K562 (cell line): ENCODE measurements around the gene PRR16. TPM values are rescaled to one million over a fixed set of nuclear protein-coding genes. Genes with fewer than 3 reads are reported as not detected.

Experiments
- ATAC-seq: fragments of 200-7000 bp; cut with Tn5 transposase; 3 replicates; pipeline ENCODE4 v1.9.1; 2020; ENCODE audit warnings: moderate library complexity
- BruUV-seq: library from RNA; stranded (reverse); fragments of 400-500 nt; replicated peaks from 2 replicates; lab custom pipeline; 2021; lab: Mats Ljungman, UMichigan
- CTCF ChIA-PET: fragments of 300-600 bp; formaldehyde crosslinking; extraction: SDS; loops from one replicate; lab custom pipeline; 2021; ENCODE audit warnings: low intra/inter-chr PET ratio; lab: Yijun Ruan, JAX
- POLR2A ChIA-PET: fragments of 300-600, 350-650 bp; sonication (Branson Sonifier 250); formaldehyde crosslinking; extraction: SDS; loops from one replicate; lab custom pipeline; 2021; ENCODE audit warnings: antibody characterized with exemption, inconsistent platforms; lab: Yijun Ruan, JAX
- DNase-seq, 4 experiments: peaks; one replicate each; pipeline versions ENCODE4 v3.0.0 to v3.0.0-alpha.2; 2011 to 2018; ENCODE audit warnings: low spot score in 3 of 4, mixed read lengths in 3 of 4; ENCODE audit errors: extremely low read depth in 1 of 4
- FAIRE-seq: peaks from 2 replicates; lab custom pipeline; 2011; peaks lifted over from hg19 to GRCh38; lab: Jason Lieb, UNC
- H2AFZ ChIP-seq: 2 replicates; pipeline ENCODE4 v1.6.0; 2011; ENCODE audit warnings: low read depth, low read length, control low read depth, inconsistent platforms
- H3K27ac ChIP-seq: fragments of 200-600 bp; 3 replicates; pipeline ENCODE4 v1.8.0; 2011; ENCODE audit warnings: low read depth, mild to moderate bottlenecking, control low read depth, inconsistent platforms, low read length, moderate library complexity, mixed read lengths; ENCODE audit errors: extremely low read depth
- H3K27me3 ChIP-seq, 2 experiments: fragments of 300-600 bp in 1 of 2; 2 replicates in 1 of 2; 3 replicates in 1 of 2; pipeline versions ENCODE4 v1.6.0 to v1.8.0; 2011; ENCODE audit warnings: inconsistent platforms in 2 of 2, low read length in 2 of 2, mild to moderate bottlenecking in 1 of 2, mixed read lengths in 1 of 2, moderate library complexity in 1 of 2; ENCODE audit not compliant: control insufficient read depth in 2 of 2, insufficient read depth in 2 of 2
- H3K36me3 ChIP-seq: fragments of 300-600 bp; 3 replicates; pipeline ENCODE4 v1.8.0; 2011; ENCODE audit warnings: mild to moderate bottlenecking, low read length, inconsistent platforms; ENCODE audit not compliant: control insufficient read depth, insufficient read depth
- H3K4me1 ChIP-seq, 2 experiments: fragments of 200-600 bp in 1 of 2; replicated peaks in 1 of 2; 2 replicates in 1 of 2; 3 replicates in 1 of 2; pipeline versions ENCODE4 v1.5.1 to v1.8.0; 2011; ENCODE audit warnings: inconsistent platforms in 2 of 2, low read length in 2 of 2, mild to moderate bottlenecking in 1 of 2, mixed read lengths in 1 of 2, moderate library complexity in 1 of 2; ENCODE audit not compliant: control insufficient read depth in 2 of 2, insufficient read depth in 2 of 2
- H3K4me2 ChIP-seq: 2 replicates; pipeline ENCODE4 v1.6.1; 2011; ENCODE audit warnings: low read length, control low read depth, inconsistent platforms, mixed read lengths; ENCODE audit not compliant: insufficient read depth
- H3K4me3 ChIP-seq: fragments of 200-600 bp; sonication (generic), shearing (Covaris generic); 2 replicates; pipeline ENCODE4 v1.5.1; 2016; ENCODE audit warnings: control low read depth, inconsistent platforms
- H3K79me2 ChIP-seq: fragments of 200-600 bp; 3 replicates; pipeline ENCODE4 v1.8.0; 2011; ENCODE audit warnings: low read length, inconsistent platforms; ENCODE audit not compliant: control insufficient read depth, insufficient read depth
- H3K9ac ChIP-seq, 2 experiments: 2 replicates each; pipeline versions ENCODE4 v1.6.0 to v1.6.1; 2011; ENCODE audit warnings: low read depth in 2 of 2, low read length in 2 of 2, control low read depth in 1 of 2, inconsistent platforms in 1 of 2, mild to moderate bottlenecking in 1 of 2, mixed read lengths in 1 of 2; ENCODE audit not compliant: insufficient read depth in 1 of 2
- H3K9me1 ChIP-seq: one replicate; pipeline ENCODE4 v1.6.0; 2011; ENCODE audit warnings: inconsistent platforms, mild to moderate bottlenecking, low read length, moderate library complexity; ENCODE audit not compliant: control insufficient read depth, insufficient read depth
- H3K9me3 ChIP-seq: replicated peaks from 2 replicates; pipeline ENCODE4 v1.5.1; 2011; ENCODE audit warnings: low read depth, low read length, inconsistent platforms; ENCODE audit not compliant: control insufficient read depth, insufficient read depth
- H4K20me1 ChIP-seq: replicated peaks from 2 replicates; pipeline ENCODE4 v1.6.1; 2011; ENCODE audit warnings: low read length, inconsistent platforms, mixed read lengths; ENCODE audit not compliant: control insufficient read depth, insufficient read depth
- AFF4 ChIP-seq: sonication (generic); formaldehyde crosslinking; IDR thresholded peaks from 2 replicates; pipeline ENCODE4 v1.8.0; 2023; ENCODE audit warnings: mild to moderate bottlenecking, missing genetic modification reagents
- ATF1 ChIP-seq, 2 experiments: fragments of 450-650 bp in 1 of 2; IDR thresholded peaks; 2 replicates each; pipeline ENCODE4 v1.6.1; 2016; ENCODE audit warnings: missing compliant biosample characterization in 1 of 2, missing genetic modification characterization in 1 of 2
- CEBPB ChIP-seq: fragments of 450-650 bp; IDR thresholded peaks from 2 replicates; pipeline ENCODE4 v1.6.1; 2016; ENCODE audit warnings: missing genetic modification characterization, missing compliant biosample characterization
- ETS1 ChIP-seq: conservative IDR thresholded peaks from 2 replicates; pipeline ENCODE4 v1.6.1; 2011; ENCODE audit warnings: low read depth, mild to moderate bottlenecking, low read length; ENCODE audit not compliant: control insufficient read depth
- HMBOX1 ChIP-seq: sonication (generic); IDR thresholded peaks from 2 replicates; pipeline ENCODE4 v1.6.1; 2016
- HOMEZ ChIP-seq: fragments of 250-450 bp; sonication (Bioruptor Pico); IDR thresholded peaks from 2 replicates; pipeline ENCODE4 v1.4.0; 2020; ENCODE audit warnings: mild to moderate bottlenecking, moderate library complexity
- MTF1 ChIP-seq: fragments of 250-450 bp; sonication (Bioruptor Pico); IDR thresholded peaks from 2 replicates; pipeline ENCODE4 v1.9.0; 2021; ENCODE audit warnings: moderate library complexity, mild to moderate bottlenecking, inconsistent platforms, borderline replicate concordance
- TARDBP ChIP-seq: fragments of 450-650 bp; IDR thresholded peaks from 2 replicates; pipeline ENCODE4 v1.6.1; 2016
- TFAP4 ChIP-seq: sonication (generic); formaldehyde crosslinking; IDR thresholded peaks from 2 replicates; pipeline ENCODE4 v1.8.0; 2022; ENCODE audit warnings: missing genetic modification reagents, mild to moderate bottlenecking, moderate library complexity, borderline replicate concordance
- TOE1 ChIP-seq, 2 experiments: fragments of 450-650 bp in 1 of 2; sonication (generic) in 1 of 2; formaldehyde crosslinking in 1 of 2; IDR thresholded peaks; 2 replicates each; pipeline versions ENCODE4 v1.7.1 to v1.8.0; 2016 to 2022; ENCODE audit warnings: borderline replicate concordance in 2 of 2, mild to moderate bottlenecking in 2 of 2, antibody characterized with exemption in 1 of 2, inconsistent platforms in 1 of 2, low read depth in 1 of 2, missing genetic modification reagents in 1 of 2, moderate library complexity in 1 of 2
- ZNF644 ChIP-seq: fragments of 200-800 bp; sonication (Bioruptor generic); IDR thresholded peaks from 2 replicates; pipeline ENCODE4 v1.6.1; 2016; ENCODE audit warnings: low read depth, missing genetic modification characterization, missing compliant biosample characterization
- whole genome bisulfite sequencing: fragments of 100-300 bp; shearing (Covaris generic); methylation state at CpG from one replicate; pipeline ENCODE4 v1.1.6; 2016; ENCODE audit warnings: low coverage, mixed read lengths; ENCODE audit not compliant: insufficient coverage; ENCODE audit errors: missing lambda C conversion rate; 5-methylcytosine and 5-hydroxymethylcytosine counted together
- in situ Hi-C: fragments of 300-500 bp; cut with MboI; formaldehyde crosslinking; loops from 4 replicates; pipeline ENCODE4 v1.15.0; 2018; ENCODE audit warnings: inconsistent platforms, mixed read lengths
- intact Hi-C: fragments of 100-400 bp; cut with micrococcal nuclease; formaldehyde crosslinking; loops from 2 replicates; pipeline ENCODE4 v1.14.2; 2022
- polyA plus RNA-seq, 8 experiments: library from polyadenylated mRNA; depleted of rRNA in 4 of 8; stranded (reverse) in 5 of 8; unstranded in 3 of 8; fragments of >200 nt; fragmentation: Nextera tagmentation in 2 of 8; fragmentation: Illumina TruSeq in 1 of 8; extraction: Ambion mirVana in 2 of 8; extraction: Trizol in 1 of 8; gene quantifications; 2 replicates each; pipeline versions ENCODE4 v1.2.1 to v1.2.3, GENCODE V29; 2011 to 2014; ENCODE audit warnings: inconsistent platforms in 1 of 8, missing spikeins in 1 of 8
- total RNA-seq, 7 experiments: library from RNA; depleted of rRNA in 6 of 7; stranded (reverse); fragments of >200 nt in 6 of 7; fragmentation: Illumina TruSeq in 2 of 7; extraction: Trizol in 2 of 7; gene quantifications; 2 replicates each; pipeline versions ENCODE4 v1.2.1 to v1.2.3, GENCODE V29; 2011 to 2021; ENCODE audit warnings: low replicate concordance in 1 of 7

PRR16 gene
- total and polyA plus RNA-seq, 9 of the 15 experiments (the other 6 are each of a cell fraction or from before 2014, with no cell fraction given): 0.61 to 10.1 (median 3.3) TPM

- TF ChIP-seq AFF4 (CRISPR knock-in tag): no peak
Measured at GRCh38 chr5:120451445-120451844, 12.7 kb upstream of the PRR16 start (continued).

- H3K9ac ChIP-seq: no peak overlapping the region
- no TSS peak for BruUV-seq
- DNase-seq: no peak
- no peak overlapping the region for H3K4me3 ChIP-seq
- no peaks in the 10 kb centered on the region for H3K36me3 ChIP-seq
- ATAC-seq: no peak
- H2AFZ ChIP-seq: no peak overlapping the region
- in situ Hi-C loops (no loop called here), intact Hi-C loops (no loop called here)
- no peaks in the 10 kb centered on the region for H3K27me3 ChIP-seq
- ChIA-PET POLR2A (no interaction called here), CTCF (no interaction called here)
- no peak for FAIRE-seq
- 0% methylated on average over 1 of the region's 1 CpG for WGBS
- H3K4me1 ChIP-seq: no peaks in the 10 kb centered on the region
- no peaks in the 10 kb centered on the region for H3K9me1 ChIP-seq
- no peaks in the 10 kb centered on the region for H3K79me2 ChIP-seq
- H4K20me1 ChIP-seq: no peaks in the 10 kb centered on the region
- no peak overlapping the region for H3K27ac ChIP-seq
- H3K4me2 ChIP-seq: no peak overlapping the region
- no peaks in the 10 kb centered on the region for H3K9me3 ChIP-seq
- no peak for TF ChIP-seq ZNF644 (tag)
- TF ChIP-seq MTF1 (CRISPR knock-in tag): no peak
- no peak for TF ChIP-seq ATF1 (CRISPR knock-in tag; IDR thresholded peaks at IDR 0.05)
- no peak for TF ChIP-seq ATF1 (tag; IDR thresholded peaks at IDR 0.05)
- no peak for TF ChIP-seq TARDBP
- TF ChIP-seq HOMEZ (CRISPR knock-in tag): no peak
- no peak for TF ChIP-seq TOE1 (IDR thresholded peaks at IDR 0.05; ENCODE audit: borderline replicate concordance)
- no peak for TF ChIP-seq TOE1 (CRISPR knock-in tag; IDR thresholded peaks at IDR 0.05; ENCODE audit: borderline replicate concordance, low read depth)
- TF ChIP-seq TFAP4 (CRISPR knock-in tag): no peak
- TF ChIP-seq ETS1: no peak
- no peak for TF ChIP-seq HMBOX1
- no peak for TF ChIP-seq CEBPB
Measured at GRCh38 chr5:120452471-120452870, 11.6 kb upstream of the PRR16 start.
